Ureter (tissue), 1 donor: Measurements from ENCODE around the gene SLC1A1. TPM values are rescaled to one million over a fixed set of nuclear protein-coding genes. Genes with fewer than 3 reads are reported as not detected.
"Not testable (repeated sequence)": the region's sequence is repeated elsewhere in the genome, so short reads cannot be mapped to it uniquely, and the experiment has no call there.

Experiments used
- DNase-seq: peaks from one replicate; pipeline ENCODE4 v3.0.0-alpha.2; 2020; ENCODE audit warnings: low spot score
- total RNA-seq: library from RNA; stranded (reverse); gene quantifications from one replicate; pipeline ENCODE4 v1.2.4, GENCODE V29; 2023
- donor health status: DM: yes; HTN: yes; CAD: no.

Gene SLC1A1
- total RNA-seq, 1 donor from 2014 or later: 5.0 TPM

GRCh38 chr9:4579001-4579400 is 88.7 kb downstream of the SLC1A1 start:
- DNase-seq: no peak

GRCh38 chr9:4581035-4581760 is 90.9 kb downstream of the SLC1A1 start:
- DNase-seq: no peak

GRCh38 chr9:4581861-4582565 is 91.7 kb downstream of the SLC1A1 start:
- no peak for DNase-seq

- DNase-seq: no peak
Observed at GRCh38 chr9:4583001-4583400, 92.7 kb downstream of the SLC1A1 start.

- no peak for DNase-seq
Observed at GRCh38 chr9:4584636-4585035, 94.4 kb downstream of the SLC1A1 start.

GRCh38 chr9:4585135-4585534 is 94.9 kb downstream of the SLC1A1 start:
- no peak for DNase-seq

GRCh38 chr9:4588721-4589120 is 98.5 kb downstream of the SLC1A1 start:
- no peak for DNase-seq

- DNase-seq: no peak
Observed at GRCh38 chr9:4590430-4591122, 100.3 kb downstream of the SLC1A1 start.

GRCh38 chr9:4591123-4591500 is 100.8 kb downstream of the SLC1A1 start:
- DNase-seq: no peak

GRCh38 chr9:4592295-4592694 is 102.0 kb downstream of the SLC1A1 start:
- no peak for DNase-seq

- DNase-seq: no peak
Observed at GRCh38 chr9:4592886-4593285, 102.6 kb downstream of the SLC1A1 start.

GRCh38 chr9:4594545-4594944 is 104.3 kb downstream of the SLC1A1 start:
- DNase-seq: no peak

GRCh38 chr9:4594994-4595393 is 104.7 kb downstream of the SLC1A1 start:
- DNase-seq: no peak

- DNase-seq: no peak
Observed at GRCh38 chr9:4596165-4596922, 106.1 kb downstream of the SLC1A1 start.

- no peak for DNase-seq
Observed at GRCh38 chr9:4600368-4600767, 110.1 kb downstream of the SLC1A1 start.

- DNase-seq: no peak
Observed at GRCh38 chr9:4603830-4604229, 113.6 kb downstream of the SLC1A1 start.

GRCh38 chr9:4604678-4605095 is 114.4 kb downstream of the SLC1A1 start:
- peak; percentile 81 for DNase-seq

GRCh38 chr9:4606033-4606432 is 115.8 kb downstream of the SLC1A1 start:
- DNase-seq: not testable (repeated sequence)

- no peak for DNase-seq
Observed at GRCh38 chr9:4614627-4615026, 124.4 kb downstream of the SLC1A1 start.

- no peak for DNase-seq
Observed at GRCh38 chr9:4615251-4615650, 125.0 kb downstream of the SLC1A1 start.

GRCh38 chr9:4615778-4616177 is 125.5 kb downstream of the SLC1A1 start:
- no peak for DNase-seq

- no peak for DNase-seq
Observed at GRCh38 chr9:4617752-4618151, 127.5 kb downstream of the SLC1A1 start.
